DND-41 (cell line): ENCODE data around the gene SRRT.
"Not testable (repeated sequence)": the region's sequence is repeated elsewhere in the genome, so short reads cannot be mapped to it uniquely, and the experiment has no call there.

ENCODE experiments used
- EZH2 ChIP-seq: IDR thresholded peaks from 3 replicates; pipeline ENCODE4 v1.6.1; 2012; ENCODE audit warnings: borderline replicate concordance, low read depth, mild to moderate bottlenecking, moderate library complexity, low read length, inconsistent platforms; ENCODE audit not compliant: severe bottlenecking
- TF ChIP-seq, protein P1 (sequence below): IDR thresholded peaks from 2 replicates; pipeline ENCODE4 v1.5.1; 2012; ENCODE audit warnings: borderline replicate concordance, low read length, moderate library complexity, mild to moderate bottlenecking; ENCODE audit not compliant: poor library complexity, severe bottlenecking; ENCODE audit errors: extremely low read depth

DNA sequence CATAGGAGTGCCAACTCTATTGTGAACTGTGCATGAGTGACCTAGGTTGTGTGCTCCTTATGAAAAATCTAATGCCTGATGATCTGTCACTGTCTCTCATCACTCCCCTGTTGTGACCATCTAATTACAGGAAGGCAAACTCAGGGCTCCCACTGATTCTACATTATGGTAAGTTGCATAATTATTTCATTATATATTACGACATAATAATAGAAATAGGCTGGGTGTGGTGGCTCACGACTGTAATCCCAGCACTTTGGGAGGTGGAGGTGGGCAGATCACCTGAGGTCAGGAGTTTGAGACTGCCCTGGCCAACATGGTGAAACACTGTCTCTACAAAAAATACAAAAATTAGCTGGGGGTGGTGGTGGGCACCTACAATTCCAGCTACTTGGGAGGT lies 60.5 kb downstream of the SRRT start:
- TF ChIP-seq, protein P1, sequence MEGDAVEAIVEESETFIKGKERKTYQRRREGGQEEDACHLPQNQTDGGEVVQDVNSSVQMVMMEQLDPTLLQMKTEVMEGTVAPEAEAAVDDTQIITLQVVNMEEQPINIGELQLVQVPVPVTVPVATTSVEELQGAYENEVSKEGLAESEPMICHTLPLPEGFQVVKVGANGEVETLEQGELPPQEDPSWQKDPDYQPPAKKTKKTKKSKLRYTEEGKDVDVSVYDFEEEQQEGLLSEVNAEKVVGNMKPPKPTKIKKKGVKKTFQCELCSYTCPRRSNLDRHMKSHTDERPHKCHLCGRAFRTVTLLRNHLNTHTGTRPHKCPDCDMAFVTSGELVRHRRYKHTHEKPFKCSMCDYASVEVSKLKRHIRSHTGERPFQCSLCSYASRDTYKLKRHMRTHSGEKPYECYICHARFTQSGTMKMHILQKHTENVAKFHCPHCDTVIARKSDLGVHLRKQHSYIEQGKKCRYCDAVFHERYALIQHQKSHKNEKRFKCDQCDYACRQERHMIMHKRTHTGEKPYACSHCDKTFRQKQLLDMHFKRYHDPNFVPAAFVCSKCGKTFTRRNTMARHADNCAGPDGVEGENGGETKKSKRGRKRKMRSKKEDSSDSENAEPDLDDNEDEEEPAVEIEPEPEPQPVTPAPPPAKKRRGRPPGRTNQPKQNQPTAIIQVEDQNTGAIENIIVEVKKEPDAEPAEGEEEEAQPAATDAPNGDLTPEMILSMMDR = not testable (repeated sequence)
- TF ChIP-seq EZH2 = not testable (repeated sequence)
